Endothelial cell of umbilical vein (primary cell): ENCODE measurements around the gene KIF1C.

Experiments
- EZH2 ChIP-seq: IDR thresholded peaks from 2 replicates; pipeline ENCODE4 v1.6.1; 2012; ENCODE audit warnings: borderline replicate concordance, low read depth, mild to moderate bottlenecking, moderate library complexity, low read length, inconsistent platforms; ENCODE audit not compliant: severe bottlenecking
- FOS ChIP-seq: IDR thresholded peaks from 2 replicates; pipeline ENCODE4 v1.6.1; 2011; ENCODE audit warnings: mild to moderate bottlenecking, low read length, moderate library complexity, borderline replicate concordance; ENCODE audit not compliant: insufficient read depth
- POLR2A ChIP-seq: IDR thresholded peaks from 2 replicates; pipeline ENCODE4 v1.6.1; 2012; ENCODE audit warnings: low read depth, mild to moderate bottlenecking, control low read depth, low read length
- POLR2AphosphoS5 ChIP-seq: IDR thresholded peaks from 2 replicates; pipeline ENCODE4 v1.6.1; 2012; ENCODE audit warnings: low read depth, mild to moderate bottlenecking, control low read depth, low read length, moderate library complexity; ENCODE audit not compliant: insufficient read depth
- TF ChIP-seq, protein P1 (sequence below), 2 donors: IDR thresholded peaks; 1 replicate in 1 of 2; 2 replicates in 1 of 2; pipeline ENCODE4 v1.5.1; 2011; ENCODE audit warnings: low read length in 2 of 2, mild to moderate bottlenecking in 2 of 2, moderate library complexity in 2 of 2, control low read depth in 1 of 2, inconsistent platforms in 1 of 2, low read depth in 1 of 2; ENCODE audit not compliant: insufficient read depth in 1 of 2; ENCODE audit errors: extremely low read depth in 1 of 2
- TF ChIP-seq, protein P2 (sequence below): IDR thresholded peaks from 2 replicates; pipeline ENCODE4 v1.6.1; 2011; ENCODE audit not compliant: insufficient read depth, insufficient read length

DNA sequence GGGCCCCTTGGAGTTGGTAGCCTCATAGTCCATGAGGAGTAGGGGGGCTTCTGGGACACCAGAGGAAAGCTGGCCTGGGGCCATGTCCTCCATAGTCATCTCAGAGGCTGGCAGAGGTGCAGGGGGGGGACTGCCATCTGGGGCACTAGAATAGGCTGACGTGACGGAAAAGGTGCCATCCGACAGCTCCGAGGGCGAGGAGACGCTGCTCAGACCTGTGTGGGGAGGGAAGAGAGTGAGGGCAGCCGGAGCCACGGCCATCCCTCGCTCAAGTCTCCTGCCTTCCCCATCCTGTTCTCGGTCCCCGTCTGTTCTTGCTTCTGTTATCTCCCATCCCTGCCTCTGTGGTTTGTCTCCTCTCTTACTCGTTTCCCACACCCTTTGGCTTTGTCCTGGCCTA is 25.4 kb upstream of the KIF1C start:
- no peak for TF ChIP-seq POLR2A
- TF ChIP-seq, protein P1, sequence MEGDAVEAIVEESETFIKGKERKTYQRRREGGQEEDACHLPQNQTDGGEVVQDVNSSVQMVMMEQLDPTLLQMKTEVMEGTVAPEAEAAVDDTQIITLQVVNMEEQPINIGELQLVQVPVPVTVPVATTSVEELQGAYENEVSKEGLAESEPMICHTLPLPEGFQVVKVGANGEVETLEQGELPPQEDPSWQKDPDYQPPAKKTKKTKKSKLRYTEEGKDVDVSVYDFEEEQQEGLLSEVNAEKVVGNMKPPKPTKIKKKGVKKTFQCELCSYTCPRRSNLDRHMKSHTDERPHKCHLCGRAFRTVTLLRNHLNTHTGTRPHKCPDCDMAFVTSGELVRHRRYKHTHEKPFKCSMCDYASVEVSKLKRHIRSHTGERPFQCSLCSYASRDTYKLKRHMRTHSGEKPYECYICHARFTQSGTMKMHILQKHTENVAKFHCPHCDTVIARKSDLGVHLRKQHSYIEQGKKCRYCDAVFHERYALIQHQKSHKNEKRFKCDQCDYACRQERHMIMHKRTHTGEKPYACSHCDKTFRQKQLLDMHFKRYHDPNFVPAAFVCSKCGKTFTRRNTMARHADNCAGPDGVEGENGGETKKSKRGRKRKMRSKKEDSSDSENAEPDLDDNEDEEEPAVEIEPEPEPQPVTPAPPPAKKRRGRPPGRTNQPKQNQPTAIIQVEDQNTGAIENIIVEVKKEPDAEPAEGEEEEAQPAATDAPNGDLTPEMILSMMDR (IDR thresholded peaks at IDR 0.05; ENCODE audit: extremely low read depth in 1 of 2, insufficient read depth in 1 of 2, low read depth in 1 of 2, low read length in 2 of 2): no peak
- TF ChIP-seq POLR2AphosphoS5: no peak
- no peak for TF ChIP-seq EZH2
- no peak for TF ChIP-seq FOS
- TF ChIP-seq, protein P2, sequence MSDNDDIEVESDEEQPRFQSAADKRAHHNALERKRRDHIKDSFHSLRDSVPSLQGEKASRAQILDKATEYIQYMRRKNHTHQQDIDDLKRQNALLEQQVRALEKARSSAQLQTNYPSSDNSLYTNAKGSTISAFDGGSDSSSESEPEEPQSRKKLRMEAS: no peak
